ENCODE data around the gene VTI1A. TPM values are rescaled to one million over a fixed set of nuclear protein-coding genes. Genes with fewer than 3 reads are reported as not detected.
A peak's percentile ranks its signal among the peaks of the same experiment; 100 is the strongest.
"Not testable (repeated sequence)": the region's sequence is repeated elsewhere in the genome, so short reads cannot be mapped to it uniquely, and the experiment has no call there.

The VTI1A gene
- total RNA-seq, 2 donors from 2014 or later: 20.6 to 22.0 TPM

DNA sequence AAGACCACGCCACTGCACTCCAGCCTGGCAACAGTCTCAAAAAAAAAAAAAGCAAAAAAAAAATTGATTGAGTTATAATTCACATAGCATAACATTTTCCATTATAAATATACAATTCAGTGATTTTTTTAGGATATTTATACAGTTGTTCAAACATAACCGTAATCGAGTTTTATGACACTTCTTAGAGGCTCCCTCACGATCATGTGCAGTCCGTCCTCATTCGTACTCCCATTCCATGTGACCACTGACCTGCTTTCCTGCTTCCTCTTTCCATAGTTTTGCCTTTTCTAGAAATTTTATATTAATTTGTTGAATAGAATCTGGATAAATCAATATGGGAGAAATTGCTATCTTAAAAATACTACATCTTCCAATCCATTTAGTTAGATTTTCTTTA is 45.7 kb downstream of the VTI1A start:
- intact Hi-C loops (cut with DNase I): no loop called here
- DNase-seq: no peak
- no peak for ATAC-seq

GRCh38 chr10:112497347-112497950 is 50.4 kb downstream of the VTI1A start:
- intact Hi-C loops (cut with DNase I): no loop called here
- ATAC-seq: no peak
- DNase-seq: no peak

GRCh38 chr10:112498806-112499205 is 51.8 kb downstream of the VTI1A start:
- no peak for DNase-seq
- intact Hi-C loops (cut with DNase I): no loop called here
- peak in 1 of 2 donors; percentile 38 for ATAC-seq

DNA sequence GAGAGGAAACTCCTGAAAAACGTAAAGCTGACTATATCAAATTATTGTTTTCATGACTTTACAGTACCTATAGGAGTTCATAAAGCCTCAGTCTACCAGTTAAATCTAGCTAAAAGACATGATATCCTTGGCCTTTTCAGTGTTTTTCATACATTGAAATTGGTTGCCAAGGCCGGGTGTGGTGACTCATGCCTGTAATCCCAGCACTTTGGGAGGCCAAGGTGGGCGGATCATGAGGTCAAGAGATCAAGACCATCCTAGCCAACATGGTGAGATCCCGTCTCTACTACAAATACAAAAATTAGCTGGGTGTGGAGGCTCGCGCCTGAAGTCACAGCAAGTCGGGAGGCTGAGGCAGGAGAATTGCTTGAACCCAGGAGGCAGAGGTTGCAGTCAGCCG is 53.0 kb downstream of the VTI1A start:
- ATAC-seq; DNase-seq; intact Hi-C loops (cut with DNase I): not testable (repeated sequence)

- ATAC-seq: no peak
- no peak for DNase-seq
- intact Hi-C loops (cut with DNase I): no loop called here
These were observed 55.5 kb downstream of the VTI1A start for GRCh38 chr10:112502536-112502935.

DNA sequence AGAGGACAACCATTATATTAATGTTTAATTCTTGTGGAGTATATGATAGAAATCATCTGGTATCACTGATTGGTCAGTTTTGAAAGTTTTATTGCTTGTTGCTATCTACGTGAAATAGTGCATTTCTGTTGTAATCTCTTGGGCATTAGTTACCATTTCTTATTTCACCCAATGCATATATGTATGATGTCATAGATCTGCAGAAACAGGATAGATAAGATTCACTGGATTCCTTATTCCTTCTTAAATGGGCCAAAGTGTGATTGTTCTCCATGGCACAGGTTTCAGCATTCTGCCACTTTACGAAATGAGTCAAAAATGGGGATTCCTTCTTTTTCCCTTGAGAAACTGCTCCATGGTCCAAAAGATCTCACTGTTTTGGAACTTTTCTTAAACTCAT is 56.6 kb downstream of the VTI1A start:
- DNase-seq (no peak), ATAC-seq (no peak)
- intact Hi-C loops (cut with DNase I): no loop called here

- no peak for ATAC-seq
- intact Hi-C loops (cut with DNase I): no loop called here
- no peak for DNase-seq
These were observed 60.0 kb downstream of the VTI1A start for GRCh38 chr10:112507046-112507445.

GRCh38 chr10:112507988-112508387 is 61.0 kb downstream of the VTI1A start:
- ATAC-seq: no peak
- intact Hi-C loops (cut with DNase I): no loop called here
- no peak for DNase-seq

- DNase-seq: no peak
- ATAC-seq: no peak
- intact Hi-C loops (cut with DNase I): no loop called here
These were observed 62.7 kb downstream of the VTI1A start for GRCh38 chr10:112509558-112510291.

- ATAC-seq: no peak
- no peak for DNase-seq
- intact Hi-C loops (cut with DNase I): no loop called here
These were observed 63.4 kb downstream of the VTI1A start for GRCh38 chr10:112510384-112510783.

DNA sequence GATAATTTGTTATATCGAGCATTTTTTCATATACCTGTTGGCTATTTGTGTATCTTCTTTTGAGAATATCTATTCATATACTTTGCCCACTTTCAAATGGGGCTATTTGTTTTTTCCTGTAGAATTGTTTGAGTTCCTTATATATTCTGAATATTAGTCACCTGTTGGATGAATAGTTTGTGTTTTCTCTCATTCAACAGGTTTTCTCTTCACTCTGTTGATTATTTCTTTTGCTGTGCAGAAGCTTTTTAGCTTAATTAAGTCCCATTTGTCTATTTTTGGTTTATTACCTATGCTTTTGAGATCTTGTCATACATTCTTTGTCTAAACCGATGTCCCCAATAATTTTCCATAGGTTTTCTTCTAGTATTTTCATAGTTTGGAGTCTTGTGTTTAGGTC is 65.3 kb downstream of the VTI1A start:
- intact Hi-C loops (cut with DNase I): no loop called here
- ATAC-seq (no peak), DNase-seq (no peak)

DNA sequence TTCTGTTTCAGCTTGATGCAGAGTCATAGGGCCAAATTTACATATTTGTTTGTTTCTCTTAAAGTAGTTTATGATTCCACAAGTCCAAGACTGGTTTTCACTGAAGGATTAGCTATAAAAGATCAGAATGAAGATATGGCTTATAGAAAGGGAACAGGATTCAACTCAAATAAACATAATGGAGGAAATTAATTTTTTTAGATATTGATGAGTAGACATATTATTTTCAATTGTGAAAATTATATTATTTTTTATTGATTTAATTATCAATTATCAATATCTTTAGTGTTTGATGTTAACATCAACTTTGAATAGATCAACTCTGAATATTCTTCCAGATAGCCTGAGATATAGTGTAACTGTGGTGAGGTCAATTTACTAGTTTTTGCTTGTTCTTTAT is 68.1 kb downstream of the VTI1A start:
- DNase-seq (no peak), ATAC-seq (no peak)
- intact Hi-C loops (cut with DNase I): no loop called here

- intact Hi-C loops (cut with DNase I): no loop called here
- ATAC-seq: no peak
- no peak for DNase-seq
These were observed 68.8 kb downstream of the VTI1A start for GRCh38 chr10:112515852-112516251.

DNA sequence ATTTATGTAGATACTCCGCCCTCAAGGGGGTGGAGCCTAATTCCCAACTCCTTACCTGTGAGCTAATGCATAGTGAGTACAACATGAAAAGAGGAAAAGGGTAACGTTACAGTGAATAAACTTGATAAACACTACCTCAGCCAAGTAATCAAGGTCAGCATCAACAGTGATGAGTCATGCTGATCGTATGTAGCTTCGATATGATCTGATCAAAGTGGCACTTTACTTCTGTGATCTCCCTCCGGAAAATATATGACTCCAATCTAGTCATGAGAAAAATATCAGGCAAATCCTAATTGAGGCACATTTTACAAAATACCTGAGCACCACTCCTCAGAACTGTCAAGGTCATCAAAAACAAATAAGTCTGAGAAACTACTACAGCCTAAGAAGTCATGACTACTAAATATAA is 70.4 kb downstream of the VTI1A start:
- intact Hi-C loops (cut with DNase I): no loop called here
- no peak for DNase-seq
- no peak for ATAC-seq

- intact Hi-C loops (cut with DNase I): no loop called here
- no peak for ATAC-seq
- no peak for DNase-seq
These were observed 72.2 kb downstream of the VTI1A start for GRCh38 chr10:112519133-112519761.

DNA sequence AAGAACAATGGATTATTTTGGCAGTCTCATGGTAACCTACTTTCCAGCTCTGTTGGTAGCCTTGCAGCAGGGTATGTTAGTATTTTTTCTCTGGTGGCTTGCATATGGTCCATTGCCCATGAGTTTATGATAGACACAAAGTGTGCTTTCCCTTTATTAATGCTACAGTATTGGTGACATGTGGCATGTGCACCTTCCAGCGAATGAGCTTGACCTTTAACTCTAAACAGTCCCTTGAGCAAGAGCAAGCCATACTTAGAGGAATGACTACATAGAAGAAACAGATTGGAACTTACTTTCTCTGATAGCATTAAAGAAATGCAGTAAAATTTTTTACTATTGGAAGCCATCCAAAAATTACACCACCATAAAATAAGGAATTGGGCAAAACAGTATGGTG is 73.9 kb downstream of the VTI1A start:
- DNase-seq: no peak
- ATAC-seq: no peak
- intact Hi-C loops (cut with DNase I): no loop called here

DNA sequence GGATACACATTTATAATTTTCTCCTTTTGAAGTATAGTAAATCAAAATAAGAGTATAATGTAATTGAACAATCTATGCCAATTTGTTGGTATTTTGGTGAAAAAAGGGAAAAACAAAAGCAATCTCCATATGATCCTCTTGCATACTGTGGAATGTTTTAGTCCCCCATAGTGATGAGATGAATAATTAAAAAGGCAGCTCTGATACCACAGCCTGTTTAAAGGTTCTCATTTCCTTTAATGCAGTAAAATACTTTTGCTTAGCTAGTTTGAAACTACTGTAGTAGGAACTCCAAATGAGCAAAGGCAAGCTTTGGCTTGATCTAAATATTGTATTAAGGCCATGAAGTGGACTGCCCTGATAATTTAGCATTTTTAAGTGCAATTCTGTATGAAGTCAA is 77.6 kb downstream of the VTI1A start:
- ATAC-seq: no peak
- no peak for DNase-seq

GRCh38 chr10:112525200-112525599 is 78.2 kb downstream of the VTI1A start:
- DNase-seq: no peak
- intact Hi-C loops (cut with DNase I): no loop called here
- ATAC-seq: no peak

More for the DNA sequence above, 77.6 kb downstream of the VTI1A start:
- intact Hi-C loops (cut with DNase I): no loop called here

- ATAC-seq (no peak), DNase-seq (no peak)
- intact Hi-C loops (cut with DNase I): no loop called here
These were observed 79.1 kb downstream of the VTI1A start for GRCh38 chr10:112526139-112526538.

DNA sequence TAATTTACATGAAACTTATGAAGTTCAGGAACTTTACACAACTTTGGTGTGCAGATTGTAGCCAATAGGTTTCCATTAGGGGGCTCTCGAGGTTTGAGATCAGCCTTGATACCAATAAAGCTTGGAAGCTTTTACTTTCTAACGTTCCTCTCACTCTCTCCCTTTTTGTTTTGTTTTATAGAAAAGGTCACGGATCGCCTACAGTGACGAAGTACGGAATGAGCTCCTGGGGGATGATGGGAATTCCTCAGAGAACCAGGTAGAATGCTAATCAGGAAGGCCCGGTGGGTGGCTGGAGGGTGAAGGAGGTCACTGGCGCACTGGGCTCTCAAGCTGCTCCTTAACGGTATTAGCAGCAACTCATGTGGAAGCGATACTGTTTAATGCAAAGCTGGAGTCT is 79.9 kb downstream of the VTI1A start:
- ATAC-seq (no peak), DNase-seq (no peak)
- intact Hi-C loops (cut with DNase I): no loop called here

GRCh38 chr10:112528235-112528634 is 81.2 kb downstream of the VTI1A start:
- ATAC-seq (no peak), DNase-seq (no peak)
- intact Hi-C loops (cut with DNase I): no loop called here

Data from left cardiac atrium (tissue), 4 donors.